Suppressor macrophage treated with lipopolysaccharide for 1 hour (primary cell): Measurements from ENCODE around the gene RBFOX1.
"Not testable (repeated sequence)": the region's sequence is repeated elsewhere in the genome, so short reads cannot be mapped to it uniquely, and the experiment has no call there.

Experiments used
- DNase-seq, 3 donors: peaks; one replicate each; pipeline ENCODE4 v3.0.0-alpha.2; 2020 to 2022

RBFOX1 gene

GRCh38 chr16:7482596-7483290 lies 150.1 kb downstream of the RBFOX1 start:
- no peak for DNase-seq

- no peak for DNase-seq
Measured at GRCh38 chr16:7487574-7488323, 155.1 kb downstream of the RBFOX1 start.

DNA sequence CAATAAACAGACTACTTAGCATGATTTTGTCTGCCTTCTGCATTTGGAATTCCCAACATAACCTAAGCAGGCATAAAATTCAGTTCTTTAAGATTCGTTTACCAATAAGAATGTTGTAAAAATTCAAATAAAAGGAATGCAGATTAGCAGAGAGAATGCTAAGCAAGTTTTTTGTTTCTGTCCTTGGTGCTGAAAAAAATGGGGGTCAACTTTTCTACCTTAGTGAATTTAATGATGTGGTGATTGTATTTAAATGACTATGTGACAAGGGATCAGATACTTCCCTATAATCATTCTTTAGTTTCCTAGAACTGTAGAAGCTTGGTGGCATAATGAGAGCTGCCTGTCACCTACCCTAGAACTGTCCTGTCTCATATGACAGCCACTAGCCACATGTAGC lies 159.5 kb downstream of the RBFOX1 start:
- no peak for DNase-seq

- no peak for DNase-seq
Measured at GRCh38 chr16:7493133-7493532, 160.5 kb downstream of the RBFOX1 start.

- DNase-seq, result no peak
Measured at GRCh38 chr16:7497691-7498090, 165.0 kb downstream of the RBFOX1 start.

GRCh38 chr16:7501868-7502267 lies 169.2 kb downstream of the RBFOX1 start:
- no peak for DNase-seq

GRCh38 chr16:7502591-7503157 lies 170.0 kb downstream of the RBFOX1 start:
- DNase-seq, result not testable (repeated sequence)

GRCh38 chr16:7503666-7504065 lies 171.0 kb downstream of the RBFOX1 start:
- no peak for DNase-seq

DNA sequence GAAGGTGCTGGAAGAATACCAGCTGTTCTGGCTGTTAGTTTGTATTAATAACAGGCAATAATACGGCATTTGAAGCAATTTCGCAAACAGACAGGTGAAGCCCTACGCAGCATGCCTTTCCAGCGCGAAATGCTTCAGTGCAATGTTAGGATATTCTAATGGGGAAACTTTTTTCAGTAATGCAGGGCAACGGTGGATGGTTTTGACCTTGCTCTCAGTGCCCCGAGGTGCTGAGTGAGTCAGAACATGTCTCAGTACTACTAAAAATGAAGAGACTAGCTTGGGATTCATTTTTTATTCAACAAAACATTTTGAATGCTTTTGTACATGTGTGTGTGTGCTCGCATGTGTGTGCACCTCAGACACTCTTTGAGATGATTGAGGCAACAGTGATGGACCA lies 172.2 kb downstream of the RBFOX1 start:
- no peak for DNase-seq

DNA sequence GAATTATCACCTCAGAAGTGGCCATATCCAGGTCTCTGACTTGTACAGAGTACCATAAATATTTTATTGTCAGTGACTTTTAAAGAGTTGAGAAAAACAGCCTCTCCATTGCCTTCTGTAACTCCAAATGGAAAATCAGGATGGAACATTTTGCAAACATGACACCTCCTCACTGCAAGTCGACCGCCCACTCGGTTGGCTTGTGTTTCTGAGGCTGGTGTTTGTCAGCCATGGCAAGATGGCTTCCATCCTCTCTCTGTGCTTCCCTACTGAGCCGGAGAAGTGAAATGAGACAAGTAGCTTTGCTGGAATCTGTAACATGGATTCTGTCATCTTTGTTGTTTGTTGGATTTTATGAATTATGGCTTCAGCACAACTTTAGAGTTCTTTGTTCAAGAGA lies 172.8 kb downstream of the RBFOX1 start:
- no peak for DNase-seq

DNA sequence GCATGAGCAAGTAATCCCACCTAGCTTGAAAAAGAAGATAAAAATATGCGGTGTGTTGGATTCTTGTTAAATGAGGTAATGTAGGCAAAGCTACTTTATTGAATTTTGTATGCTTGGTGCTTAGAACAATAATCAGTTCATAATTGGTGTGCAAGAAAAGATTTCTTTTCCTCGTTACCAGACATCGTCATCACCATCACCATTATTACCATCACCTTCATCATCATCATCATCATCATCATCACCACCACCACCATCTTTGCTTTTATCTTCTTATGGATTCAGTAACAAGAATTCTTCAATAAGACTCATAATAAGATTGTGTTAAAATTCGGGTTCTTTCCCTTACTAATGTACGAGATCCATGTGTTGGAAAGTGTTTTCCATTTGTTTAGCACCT lies 173.7 kb downstream of the RBFOX1 start:
- no peak for DNase-seq

GRCh38 chr16:7508656-7509055 lies 176.0 kb downstream of the RBFOX1 start:
- no peak for DNase-seq

- no peak for DNase-seq
Measured at GRCh38 chr16:7509963-7510601, 177.4 kb downstream of the RBFOX1 start.

DNA sequence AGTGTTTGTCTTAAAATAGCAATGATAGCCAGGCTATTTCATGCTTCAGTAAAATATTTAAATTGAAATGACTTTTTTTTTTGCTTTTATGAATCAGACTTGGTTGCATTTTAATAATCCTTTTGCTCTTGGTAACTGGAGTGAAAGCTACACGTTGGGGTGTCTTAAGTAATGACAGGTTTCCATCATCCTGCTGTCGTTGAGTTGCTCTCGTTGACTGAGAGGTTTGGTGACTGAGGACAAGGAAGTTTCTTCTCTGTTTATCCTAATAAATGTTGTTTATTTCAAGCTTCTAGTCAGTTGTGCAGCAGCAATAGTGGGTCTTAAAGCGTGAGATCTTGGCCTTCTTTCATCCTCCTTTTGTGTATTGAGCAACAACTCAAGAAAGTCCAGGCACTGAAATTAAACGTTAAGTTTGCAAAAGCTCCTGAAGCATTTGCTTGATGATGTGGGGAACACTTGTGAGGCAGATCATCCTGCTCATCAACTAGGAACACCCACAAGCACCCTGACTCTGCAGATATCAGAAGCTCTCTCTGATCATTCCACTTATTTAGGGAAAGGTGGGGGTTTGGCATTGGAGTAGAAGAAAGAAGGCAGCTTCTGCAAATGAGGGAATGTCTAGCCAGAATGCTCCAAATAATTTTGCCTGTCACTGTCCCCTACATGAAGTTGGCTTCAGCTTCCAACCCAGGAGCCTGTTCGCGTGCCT lies 179.1 kb downstream of the RBFOX1 start:
- no peak for DNase-seq

GRCh38 chr16:7512503-7512902 lies 179.9 kb downstream of the RBFOX1 start:
- no peak for DNase-seq

- peak; percentile 9 to 19 (median 13) for DNase-seq
Measured at GRCh38 chr16:7513429-7513828, 180.8 kb downstream of the RBFOX1 start.

DNA sequence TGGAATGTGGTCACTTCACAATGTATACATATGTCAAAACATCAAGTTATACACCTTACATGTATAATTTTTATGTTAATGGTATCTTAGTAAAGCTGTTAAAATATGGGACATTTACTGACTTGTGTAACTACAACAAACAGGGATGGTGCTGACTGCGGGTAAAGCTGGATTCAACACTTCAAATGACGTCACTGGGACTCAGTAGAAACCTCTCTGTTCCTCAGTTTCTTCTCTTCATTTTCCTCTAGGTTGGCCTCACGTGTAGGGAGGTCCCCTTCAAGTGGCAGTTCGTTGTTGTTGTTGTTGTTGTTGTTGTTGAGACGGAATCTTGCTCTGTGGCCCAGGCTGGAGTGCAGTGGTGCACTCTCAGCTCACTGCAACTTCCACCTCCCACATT lies 182.9 kb downstream of the RBFOX1 start:
- no peak for DNase-seq

- no peak for DNase-seq
Measured at GRCh38 chr16:7517496-7517895, 184.9 kb downstream of the RBFOX1 start.

DNA sequence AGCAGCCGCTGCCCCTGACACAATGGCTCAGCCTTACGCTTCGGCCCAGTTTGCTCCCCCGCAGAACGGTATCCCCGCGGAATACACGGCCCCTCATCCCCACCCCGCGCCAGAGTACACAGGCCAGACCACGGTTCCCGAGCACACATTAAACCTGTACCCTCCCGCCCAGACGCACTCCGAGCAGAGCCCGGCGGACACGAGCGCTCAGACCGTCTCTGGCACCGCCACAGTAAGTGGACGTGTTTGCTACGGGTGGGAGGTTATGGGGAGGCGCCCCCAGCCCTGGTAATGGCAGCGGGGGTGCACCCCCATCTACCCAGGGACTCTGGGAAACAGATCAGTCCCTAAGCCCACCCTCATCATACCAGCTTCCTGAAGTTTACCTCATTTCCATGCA lies 185.5 kb downstream of the RBFOX1 start:
- DNase-seq, result no peak

DNA sequence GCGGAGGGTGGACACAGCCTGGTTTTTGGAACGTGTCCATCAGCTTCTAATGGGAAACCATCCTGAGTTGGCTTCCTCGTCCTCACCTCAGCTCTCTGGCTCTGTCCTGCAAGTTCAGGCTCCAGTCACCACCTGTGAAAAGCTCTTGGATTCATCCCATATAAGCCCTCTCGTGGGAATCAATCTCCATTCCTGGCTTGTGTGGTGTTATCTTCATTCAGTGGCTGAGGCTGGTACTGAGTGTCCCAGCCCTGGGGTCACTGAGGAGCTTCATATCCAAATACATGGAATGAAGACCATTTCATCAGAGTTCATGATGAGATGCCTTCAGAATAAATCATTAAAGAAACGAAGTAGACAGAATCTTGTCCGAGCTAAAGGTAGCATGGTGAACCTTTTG lies 189.2 kb downstream of the RBFOX1 start:
- no peak for DNase-seq

DNA sequence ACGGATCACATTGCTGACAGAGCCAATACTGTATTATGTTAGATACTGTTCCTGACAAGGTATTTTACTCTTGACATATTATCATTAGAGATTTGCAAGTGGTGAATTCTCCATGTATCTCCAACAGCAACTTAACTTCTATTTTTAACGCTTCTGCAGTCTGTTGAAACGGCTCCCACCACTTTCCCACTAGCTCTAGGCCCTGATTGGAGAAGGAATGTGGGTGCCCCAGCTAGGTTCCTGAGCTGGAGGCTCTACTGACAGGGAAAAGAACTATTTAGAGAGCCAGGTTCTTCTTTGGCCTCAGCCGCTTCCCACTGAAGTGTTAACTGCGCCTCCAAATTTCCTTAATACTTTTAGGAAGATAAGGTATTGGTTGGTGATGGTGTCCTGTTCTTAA lies 191.8 kb downstream of the RBFOX1 start:
- no peak for DNase-seq

- no peak for DNase-seq
Measured at GRCh38 chr16:7526736-7527135, 194.1 kb downstream of the RBFOX1 start.

- DNase-seq, result no peak
Measured at GRCh38 chr16:7532534-7532933, 199.9 kb downstream of the RBFOX1 start.
